Stimulated activated CD4-positive, alpha-beta T cell treated with anti-CD3 and anti-CD28 coated beads, Interleukin-12 subunit alpha, Interleukin-12 subunit beta, amount 100 ng/mL, for 4 hours (primary cell): ENCODE measurements around the gene ERVK3-1.
"Not testable (repeated sequence)": the region's sequence is repeated elsewhere in the genome, so short reads cannot be mapped to it uniquely, and the experiment has no call there.

Experiments
- DNase-seq: peaks from one replicate; pipeline ENCODE4 v3.0.0-alpha.2; 2020

ERVK3-1 gene

GRCh38 chr19:58305065-58305931 lies at the start of gene ERVK3-1:
Gene ERVK3-1 (plus strand): TSS chr19:58305377. CDS start chr19:58312169, 6,792 bp downstream.
- DNase-seq: peak; percentile 90

GRCh38 chr19:58258259-58258658 lies 46.9 kb upstream of the ERVK3-1 start:
- DNase-seq: not testable (repeated sequence)

GRCh38 chr19:58261600-58261967 lies 43.6 kb upstream of the ERVK3-1 start:
- DNase-seq: no peak

- DNase-seq: no peak
Observed at GRCh38 chr19:58261968-58262921, 42.9 kb upstream of the ERVK3-1 start.

GRCh38 chr19:58262922-58263296 lies 42.3 kb upstream of the ERVK3-1 start:
- DNase-seq: no peak

- DNase-seq: no peak
Observed at GRCh38 chr19:58265100-58265499, 40.1 kb upstream of the ERVK3-1 start.

GRCh38 chr19:58268344-58268743 lies 36.8 kb upstream of the ERVK3-1 start:
- DNase-seq: no peak

GRCh38 chr19:58274771-58275201 lies 30.4 kb upstream of the ERVK3-1 start:
- no peak for DNase-seq

- DNase-seq: no peak
Observed at GRCh38 chr19:58275564-58275963, 29.6 kb upstream of the ERVK3-1 start.

GRCh38 chr19:58277197-58277596 lies 28.0 kb upstream of the ERVK3-1 start:
- no peak for DNase-seq

- no peak for DNase-seq
Observed at GRCh38 chr19:58277748-58278540, 27.2 kb upstream of the ERVK3-1 start.

- DNase-seq: peak; percentile 94
Observed at GRCh38 chr19:58278541-58279041, 26.6 kb upstream of the ERVK3-1 start, which contains the start of gene ZNF8. Gene ZNF8 (plus strand): TSS chr19:58278955. CDS start chr19:58279082, 127 bp downstream.

- DNase-seq: peak; percentile 32
Observed at GRCh38 chr19:58279042-58279924, 25.9 kb upstream of the ERVK3-1 start.

- no peak for DNase-seq
Observed at GRCh38 chr19:58279925-58280316, 25.3 kb upstream of the ERVK3-1 start.

GRCh38 chr19:58284199-58284598 lies 21.0 kb upstream of the ERVK3-1 start:
- no peak for DNase-seq

GRCh38 chr19:58291943-58292342 lies 13.2 kb upstream of the ERVK3-1 start:
- DNase-seq: no peak

GRCh38 chr19:58294743-58295374 lies 10.3 kb upstream of the ERVK3-1 start:
- no peak for DNase-seq

- DNase-seq: no peak
Observed at GRCh38 chr19:58296104-58296503, 9.1 kb upstream of the ERVK3-1 start.

GRCh38 chr19:58300620-58301019 lies 4.6 kb upstream of the ERVK3-1 start:
- no peak for DNase-seq

- no peak for DNase-seq
Observed at GRCh38 chr19:58304255-58304654, 922 bp upstream of the ERVK3-1 start.

- DNase-seq: no peak
Observed at GRCh38 chr19:58304748-58305064, 471 bp upstream of the ERVK3-1 start.
